B cell (primary cell): ENCODE measurements around the gene NPAS3.

Experiments used
- EZH2 ChIP-seq: IDR thresholded peaks from 2 replicates; pipeline ENCODE4 v1.6.1; 2012; ENCODE audit warnings: borderline replicate concordance, low read depth, mild to moderate bottlenecking, moderate library complexity, low read length; ENCODE audit not compliant: insufficient read depth, poor library complexity, severe bottlenecking
- TF ChIP-seq, protein P1 (sequence below): fragments of 200-600 bp; IDR thresholded peaks from one replicate; pipeline ENCODE4 v1.8.0; 2022; ENCODE audit warnings: antibody characterized with exemption, mild to moderate bottlenecking

DNA sequence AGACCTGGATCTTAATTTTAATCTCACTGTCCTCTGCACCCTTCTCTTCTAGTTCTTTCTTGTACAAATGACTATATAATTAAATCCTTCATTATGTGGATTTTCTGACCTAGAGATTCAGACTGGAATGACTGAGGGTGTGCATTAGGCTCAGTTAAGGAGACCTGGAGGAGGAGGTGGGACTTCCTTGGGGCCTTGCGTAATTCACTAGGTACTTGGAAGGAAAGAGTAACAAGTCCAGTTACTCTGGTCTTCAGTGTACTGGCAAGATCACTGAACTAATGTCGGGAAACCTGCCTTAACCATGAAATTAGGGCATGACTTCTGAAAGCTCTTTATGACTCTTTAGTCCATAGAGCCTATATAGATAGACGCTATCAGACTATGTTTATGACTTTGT, 570.8 kb downstream of the NPAS3 start:
- TF ChIP-seq, protein P1, sequence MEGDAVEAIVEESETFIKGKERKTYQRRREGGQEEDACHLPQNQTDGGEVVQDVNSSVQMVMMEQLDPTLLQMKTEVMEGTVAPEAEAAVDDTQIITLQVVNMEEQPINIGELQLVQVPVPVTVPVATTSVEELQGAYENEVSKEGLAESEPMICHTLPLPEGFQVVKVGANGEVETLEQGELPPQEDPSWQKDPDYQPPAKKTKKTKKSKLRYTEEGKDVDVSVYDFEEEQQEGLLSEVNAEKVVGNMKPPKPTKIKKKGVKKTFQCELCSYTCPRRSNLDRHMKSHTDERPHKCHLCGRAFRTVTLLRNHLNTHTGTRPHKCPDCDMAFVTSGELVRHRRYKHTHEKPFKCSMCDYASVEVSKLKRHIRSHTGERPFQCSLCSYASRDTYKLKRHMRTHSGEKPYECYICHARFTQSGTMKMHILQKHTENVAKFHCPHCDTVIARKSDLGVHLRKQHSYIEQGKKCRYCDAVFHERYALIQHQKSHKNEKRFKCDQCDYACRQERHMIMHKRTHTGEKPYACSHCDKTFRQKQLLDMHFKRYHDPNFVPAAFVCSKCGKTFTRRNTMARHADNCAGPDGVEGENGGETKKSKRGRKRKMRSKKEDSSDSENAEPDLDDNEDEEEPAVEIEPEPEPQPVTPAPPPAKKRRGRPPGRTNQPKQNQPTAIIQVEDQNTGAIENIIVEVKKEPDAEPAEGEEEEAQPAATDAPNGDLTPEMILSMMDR: no peak
- no peak for TF ChIP-seq EZH2
